H9 (cell line): Measurements from ENCODE around the gene COL4A2. TPM values are rescaled to one million over a fixed set of nuclear protein-coding genes. Genes with fewer than 3 reads are reported as not detected.

Experiments used
- DNase-seq: peaks from one replicate; pipeline ENCODE4 v3.0.0-alpha.2; 2017
- H2AFZ ChIP-seq: one replicate; pipeline ENCODE4 v1.6.1; 2013; ENCODE audit warnings: mild to moderate bottlenecking, low read length, control low read depth, moderate library complexity
- H2AK5ac ChIP-seq: 2 replicates; pipeline ENCODE4 v1.6.1; 2013; ENCODE audit warnings: low read length, control low read depth, mixed read lengths; ENCODE audit not compliant: insufficient read length
- H2BK120ac ChIP-seq: one replicate; pipeline ENCODE4 v1.6.1; 2013; ENCODE audit warnings: low read depth, mild to moderate bottlenecking, low read length, control low read depth, inconsistent platforms; ENCODE audit not compliant: poor library complexity, severe bottlenecking
- H2BK12ac ChIP-seq: 2 replicates; pipeline ENCODE4 v1.6.1; 2013; ENCODE audit warnings: low read length, control low read depth, mixed read lengths, low read depth; ENCODE audit not compliant: insufficient read length
- H2BK15ac ChIP-seq: 2 replicates; pipeline ENCODE4 v1.6.1; 2013; ENCODE audit warnings: low read depth, low read length, control low read depth
- H2BK20ac ChIP-seq: one replicate; pipeline ENCODE4 v1.6.1; 2013; ENCODE audit warnings: low read depth, mild to moderate bottlenecking, low read length, control low read depth, inconsistent platforms; ENCODE audit not compliant: poor library complexity, severe bottlenecking
- H2BK5ac ChIP-seq: 2 replicates; pipeline ENCODE4 v1.6.1; 2013; ENCODE audit warnings: low read length, control low read depth, mixed read lengths; ENCODE audit not compliant: insufficient read length
- H3K14ac ChIP-seq: 2 replicates; pipeline ENCODE4 v1.6.1; 2013; ENCODE audit warnings: low read length, control low read depth; ENCODE audit not compliant: insufficient read depth
- H3K18ac ChIP-seq: 2 replicates; pipeline ENCODE4 v1.6.1; 2013; ENCODE audit warnings: low read depth, mild to moderate bottlenecking, mixed read lengths, low read length, control low read depth; ENCODE audit not compliant: insufficient read length
- H3K23ac ChIP-seq: 2 replicates; pipeline ENCODE4 v1.6.1; 2013; ENCODE audit warnings: low read length, control low read depth, mixed read lengths, low read depth; ENCODE audit not compliant: insufficient read length
- H3K23me2 ChIP-seq: 2 replicates; pipeline ENCODE4 v1.6.1; 2013; ENCODE audit warnings: low read depth, mild to moderate bottlenecking, mixed read lengths, low read length, control low read depth; ENCODE audit not compliant: insufficient read length, poor library complexity, severe bottlenecking
- H3K27ac ChIP-seq: 2 replicates; pipeline ENCODE4 v1.5.1; 2013; ENCODE audit warnings: low read length, control low read depth, mixed read lengths, low read depth; ENCODE audit not compliant: insufficient read length
- H3K27me3 ChIP-seq: 2 replicates; pipeline ENCODE4 v1.6.1; 2013; ENCODE audit warnings: low read length, control low read depth, inconsistent platforms; ENCODE audit not compliant: insufficient read depth
- H3K4ac ChIP-seq: 2 replicates; pipeline ENCODE4 v1.6.1; 2013; ENCODE audit warnings: low read depth, mild to moderate bottlenecking, control low read depth, inconsistent platforms, low read length, moderate library complexity
- H3K4me1 ChIP-seq: 2 replicates; pipeline ENCODE4 v1.6.1; 2013; ENCODE audit warnings: low read length, control low read depth, inconsistent platforms; ENCODE audit not compliant: insufficient read depth
- H3K4me2 ChIP-seq: 2 replicates; pipeline ENCODE4 v1.6.1; 2013; ENCODE audit warnings: low read length, control low read depth, mixed read lengths; ENCODE audit not compliant: insufficient read length, insufficient read depth
- H3K56ac ChIP-seq: 2 replicates; pipeline ENCODE4 v1.6.1; 2013; ENCODE audit warnings: low read depth, mild to moderate bottlenecking, mixed read lengths, low read length, control low read depth; ENCODE audit not compliant: insufficient read length
- H3K79me1 ChIP-seq: 2 replicates; pipeline ENCODE4 v1.6.1; 2013; ENCODE audit warnings: low read depth, mild to moderate bottlenecking, moderate library complexity, low read length, control low read depth, inconsistent platforms; ENCODE audit not compliant: insufficient read depth, poor library complexity, severe bottlenecking
- H3K79me2 ChIP-seq: 2 replicates; pipeline ENCODE4 v1.6.1; 2013; ENCODE audit warnings: low read length, control low read depth, inconsistent platforms; ENCODE audit not compliant: insufficient read depth
- H3K9ac ChIP-seq: 2 replicates; pipeline ENCODE4 v1.6.1; 2013; ENCODE audit warnings: low read length, control low read depth, mixed read lengths; ENCODE audit not compliant: insufficient read length; ENCODE audit errors: extremely low read depth
- H3K9me3 ChIP-seq: one replicate; pipeline ENCODE4 v1.6.1; 2013; ENCODE audit warnings: low read depth, low read length, inconsistent platforms; ENCODE audit not compliant: control insufficient read depth
- H3T11ph ChIP-seq: one replicate; pipeline ENCODE4 v1.6.1; 2013; ENCODE audit warnings: mild to moderate bottlenecking, low read length, control low read depth, inconsistent platforms
- H4K20me1 ChIP-seq: one replicate; pipeline ENCODE4 v1.6.1; 2013; ENCODE audit not compliant: control insufficient read depth, insufficient read length, insufficient read depth
- H4K5ac ChIP-seq: 2 replicates; pipeline ENCODE4 v1.6.1; 2013; ENCODE audit warnings: low read depth, mild to moderate bottlenecking, mixed read lengths, low read length, control low read depth; ENCODE audit not compliant: insufficient read length
- H4K8ac ChIP-seq: replicated peaks from 2 replicates; pipeline ENCODE4 v1.6.1; 2013; ENCODE audit warnings: low read length, control low read depth, mixed read lengths, low read depth; ENCODE audit not compliant: insufficient read length
- H4K91ac ChIP-seq: 2 replicates; pipeline ENCODE4 v1.6.1; 2013; ENCODE audit warnings: low read depth, mild to moderate bottlenecking, moderate library complexity, mixed read lengths, low read length, control low read depth; ENCODE audit not compliant: insufficient read length
- H3K27ac Mint-ChIP-seq, 3 experiments: 2 replicates in 2 of 3; 3 replicates in 1 of 3; pipeline ENCODE4 v1.8.0; 2020 to 2021; ENCODE audit warnings: mixed read lengths in 3 of 3, mild to moderate bottlenecking in 1 of 3, moderate library complexity in 1 of 3
- H3K27me3 Mint-ChIP-seq: 2 replicates; pipeline ENCODE4 v1.8.0; 2021; ENCODE audit warnings: low read depth, mild to moderate bottlenecking, moderate library complexity, mixed read lengths
- H3K36me3 Mint-ChIP-seq, 3 experiments: 2 replicates in 2 of 3; 3 replicates in 1 of 3; pipeline ENCODE4 v1.8.0; 2020 to 2021; ENCODE audit warnings: low read depth in 3 of 3, mixed read lengths in 3 of 3; ENCODE audit not compliant: insufficient read depth in 1 of 3
- H3K4me1 Mint-ChIP-seq, 2 experiments: 2 replicates each; pipeline ENCODE4 v1.8.0; 2020; ENCODE audit warnings: mixed read lengths in 2 of 2
- H3K4me3 Mint-ChIP-seq, 2 experiments: 2 replicates in 1 of 2; 3 replicates in 1 of 2; pipeline ENCODE4 v1.8.0; 2020 to 2021; ENCODE audit warnings: mild to moderate bottlenecking in 2 of 2, mixed read lengths in 2 of 2, moderate library complexity in 1 of 2
- H3K9me3 Mint-ChIP-seq, 2 experiments: 2 replicates in 1 of 2; 3 replicates in 1 of 2; pipeline ENCODE4 v1.8.0; 2020; ENCODE audit warnings: mild to moderate bottlenecking in 2 of 2, mixed read lengths in 2 of 2, moderate library complexity in 1 of 2
- WGBS: extraction: QIAGEN DNeasy Blood & Tissue Kit; methylation state at CpG from one replicate; pipeline ENCODE4 v1.1.7; 2013; ENCODE audit warnings: missing lambda C conversion rate, low lambda C conversion rate, mixed read lengths; ENCODE audit not compliant: insufficient read length; ENCODE audit errors: extremely low coverage; 5-methylcytosine and 5-hydroxymethylcytosine counted together
- total RNA-seq: library from RNA; stranded (reverse); gene quantifications from 2 replicates; pipeline ENCODE4 v1.2.1, GENCODE V29; 2021
- TF ChIP-seq, protein P1 (sequence below): fragments of 200-600 bp; sonication (generic); conservative IDR thresholded peaks from 3 replicates; pipeline ENCODE4 v1.8.0; 2021; ENCODE audit warnings: antibody characterized with exemption, mild to moderate bottlenecking

Gene COL4A2
- total RNA-seq, 1 experiment from 2014 or later, result 76.5 TPM

DNA sequence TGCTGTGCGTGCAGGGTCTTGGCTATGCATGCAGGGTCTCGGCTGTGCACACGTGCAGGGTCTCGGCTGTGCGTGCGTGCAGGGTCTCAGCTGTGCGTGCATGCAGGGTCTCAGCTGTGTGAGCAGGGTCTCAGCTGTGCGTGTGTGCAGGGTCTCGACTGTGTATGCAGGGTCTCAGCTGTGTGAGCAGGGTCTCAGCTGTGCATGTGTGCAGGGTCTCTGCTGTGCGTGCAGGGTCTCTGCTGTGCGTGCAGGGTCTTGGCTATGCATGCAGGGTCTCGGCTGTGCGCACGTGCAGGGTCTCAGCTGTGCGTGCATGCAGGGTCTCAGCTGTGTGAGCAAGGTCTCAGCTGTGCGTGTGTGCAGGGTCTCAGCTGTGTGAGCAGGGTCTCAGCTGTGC, 212.0 kb downstream of the COL4A2 start:
- no peaks in the 10 kb centered on the region for H3K9me3 Mint-ChIP-seq
- no peak overlapping the region for H4K5ac ChIP-seq
- no peak overlapping the region for H3K9ac ChIP-seq
- H2AK5ac ChIP-seq, result no peak overlapping the region
- no peak overlapping the region for H3K4ac ChIP-seq
- peaks cover 0 to 21% (median 4%) of the 10 kb centered on the region in 3 experiments; a peak in 3 of 7 replicates for H3K36me3 Mint-ChIP-seq
- no peak overlapping the region for H4K91ac ChIP-seq
- no peak overlapping the region for H2BK20ac ChIP-seq
- H3K4me3 Mint-ChIP-seq, result no peak overlapping the region
- H2AFZ ChIP-seq, result no peak overlapping the region
- H3K79me1 ChIP-seq, result no peaks in the 10 kb centered on the region
- H3K14ac ChIP-seq, result no peak overlapping the region; the same call in 1 of the 2 replicates
- peak overlapping the region in 1 of 3 experiments; percentile 87; a peak in 2 of 7 replicates for H3K27ac Mint-ChIP-seq
- no peak overlapping the region for H3K56ac ChIP-seq
- no peaks in the 10 kb centered on the region; the same call in 1 of the 2 replicates for H3K79me2 ChIP-seq
- TF ChIP-seq, protein P1, sequence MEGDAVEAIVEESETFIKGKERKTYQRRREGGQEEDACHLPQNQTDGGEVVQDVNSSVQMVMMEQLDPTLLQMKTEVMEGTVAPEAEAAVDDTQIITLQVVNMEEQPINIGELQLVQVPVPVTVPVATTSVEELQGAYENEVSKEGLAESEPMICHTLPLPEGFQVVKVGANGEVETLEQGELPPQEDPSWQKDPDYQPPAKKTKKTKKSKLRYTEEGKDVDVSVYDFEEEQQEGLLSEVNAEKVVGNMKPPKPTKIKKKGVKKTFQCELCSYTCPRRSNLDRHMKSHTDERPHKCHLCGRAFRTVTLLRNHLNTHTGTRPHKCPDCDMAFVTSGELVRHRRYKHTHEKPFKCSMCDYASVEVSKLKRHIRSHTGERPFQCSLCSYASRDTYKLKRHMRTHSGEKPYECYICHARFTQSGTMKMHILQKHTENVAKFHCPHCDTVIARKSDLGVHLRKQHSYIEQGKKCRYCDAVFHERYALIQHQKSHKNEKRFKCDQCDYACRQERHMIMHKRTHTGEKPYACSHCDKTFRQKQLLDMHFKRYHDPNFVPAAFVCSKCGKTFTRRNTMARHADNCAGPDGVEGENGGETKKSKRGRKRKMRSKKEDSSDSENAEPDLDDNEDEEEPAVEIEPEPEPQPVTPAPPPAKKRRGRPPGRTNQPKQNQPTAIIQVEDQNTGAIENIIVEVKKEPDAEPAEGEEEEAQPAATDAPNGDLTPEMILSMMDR, result no peak
- no peak overlapping the region for H2BK120ac ChIP-seq
- H3K27me3 Mint-ChIP-seq, result no peaks in the 10 kb centered on the region
- H2BK15ac ChIP-seq, result no peak overlapping the region
- H3K4me1 ChIP-seq, result no peaks in the 10 kb centered on the region
- WGBS, result no CpG with 5 or more reads among the region's 16 CpGs
- no peaks in the 10 kb centered on the region for H3K27me3 ChIP-seq
- H3K27ac ChIP-seq, result no peak overlapping the region
- DNase-seq, result no peak
- H3K4me1 Mint-ChIP-seq, result peaks cover 2 to 8% of the 10 kb centered on the region in 2 experiments; a peak in 2 of 4 replicates
- H3K23me2 ChIP-seq, result no peaks in the 10 kb centered on the region
- no peak overlapping the region for H2BK5ac ChIP-seq
- no peak overlapping the region for H3K18ac ChIP-seq
- no peak overlapping the region for H3K23ac ChIP-seq
- H3T11ph ChIP-seq, result no peak overlapping the region
- no peak overlapping the region for H2BK12ac ChIP-seq
- H3K9me3 ChIP-seq, result no peaks in the 10 kb centered on the region
- no peaks in the 10 kb centered on the region for H4K20me1 ChIP-seq
- no peak overlapping the region for H4K8ac ChIP-seq
- H3K4me2 ChIP-seq, result no peak overlapping the region
